ENCODE data around the gene TMEM202.
"Not testable (repeated sequence)": the region's sequence is repeated elsewhere in the genome, so short reads cannot be mapped to it uniquely, and the experiment has no call there.

Gene TMEM202

DNA sequence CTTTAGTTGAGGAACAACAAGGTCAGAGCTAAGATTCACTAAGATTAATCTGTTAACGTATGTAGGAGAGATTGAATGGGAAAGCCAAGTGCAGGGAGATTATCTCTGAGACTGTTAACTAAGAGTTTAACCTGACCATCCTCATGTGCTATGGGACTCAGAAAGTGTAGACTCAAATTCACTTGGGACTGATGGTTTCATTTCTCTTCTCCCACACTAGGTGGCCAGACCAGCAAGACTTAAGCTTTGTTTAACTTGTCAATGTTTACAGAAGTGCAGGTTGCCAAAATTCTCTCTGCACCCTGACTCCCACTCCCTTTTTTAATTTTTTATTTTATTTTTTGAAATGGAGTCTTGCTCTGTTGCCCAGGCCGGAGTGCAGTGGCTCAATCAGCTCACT is 16.0 kb upstream of the TMEM202 start:
- TF ChIP-seq POLR2AphosphoS5 (IDR thresholded peaks at IDR 0.05; ENCODE audit: borderline replicate concordance, low read depth, low read length) (no peak), EZH2 (IDR thresholded peaks at IDR 0.05) (no peak), FOXP2 (optimal IDR thresholded peaks at IDR 0.05; ENCODE audit: control extremely low read depth, extremely low read length, insufficient read depth) (no peak)
- DNase-seq (ENCODE audit: low read depth, low spot score): no peak

DNA sequence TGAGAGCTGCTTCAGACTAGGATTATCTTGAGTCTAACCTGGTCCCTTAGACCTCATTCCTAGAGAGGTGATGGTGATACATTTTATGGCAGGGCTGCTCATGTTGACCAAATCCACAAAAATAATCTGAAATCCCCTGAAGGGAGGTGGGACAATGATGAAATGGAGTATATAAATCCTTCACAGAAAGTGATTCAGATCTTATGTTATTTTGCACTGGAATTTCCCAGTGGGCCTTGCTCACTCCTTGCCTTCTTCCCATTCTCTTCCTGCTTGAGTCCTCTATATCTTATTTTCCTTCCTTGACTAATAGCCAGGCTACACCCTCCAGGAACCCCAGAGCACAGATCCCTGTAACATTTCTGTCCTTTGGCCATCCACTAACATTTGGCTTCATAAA is 10.4 kb upstream of the TMEM202 start:
- H3K9ac ChIP-seq (ENCODE audit: insufficient read length): no peak overlapping the region
- H3K4me3 ChIP-seq: no peak overlapping the region
- TF ChIP-seq EZH2 (IDR thresholded peaks at IDR 0.05): no peak
- no peak for TF ChIP-seq POLR2AphosphoS5 (IDR thresholded peaks at IDR 0.05; ENCODE audit: borderline replicate concordance, low read depth, low read length)
- no peak for TF ChIP-seq FOXP2 (optimal IDR thresholded peaks at IDR 0.05; ENCODE audit: control extremely low read depth, extremely low read length, insufficient read depth)
- no peak overlapping the region for H3K27ac ChIP-seq
- no peaks in the 10 kb centered on the region for H3K36me3 ChIP-seq (ENCODE audit: insufficient read depth, low read length)
- no peaks in the 10 kb centered on the region for H3K9me3 ChIP-seq (ENCODE audit: low read depth, low read length)
- DNase-seq (ENCODE audit: low read depth, low spot score): no peak

More for the DNA sequence above, 16.0 kb upstream of the TMEM202 start:
- Histone ChIP-seq H3K9me3 (ENCODE audit: low read depth, low read length) (no peaks in the 10 kb centered on the region), H3K4me3 (no peak overlapping the region), H3K9ac (ENCODE audit: insufficient read length) (no peak overlapping the region), H3K36me3 (ENCODE audit: insufficient read depth, low read length) (no peaks in the 10 kb centered on the region), H3K27ac (no peak overlapping the region)

GRCh38 chr15:72389231-72389630 is 8.9 kb upstream of the TMEM202 start:
- Histone ChIP-seq H3K36me3 (ENCODE audit: insufficient read depth, low read length) (no peaks in the 10 kb centered on the region), H3K27ac (no peak overlapping the region), H3K9ac (ENCODE audit: insufficient read length) (no peak overlapping the region), H3K9me3 (ENCODE audit: low read depth, low read length) (no peaks in the 10 kb centered on the region), H3K4me3 (no peak overlapping the region)
- no peak for DNase-seq (ENCODE audit: low read depth, low spot score)
- no peak for TF ChIP-seq EZH2 (IDR thresholded peaks at IDR 0.05)
- TF ChIP-seq POLR2AphosphoS5 (IDR thresholded peaks at IDR 0.05; ENCODE audit: borderline replicate concordance, low read depth, low read length): no peak
- no peak for TF ChIP-seq FOXP2 (optimal IDR thresholded peaks at IDR 0.05; ENCODE audit: control extremely low read depth, extremely low read length, insufficient read depth)

GRCh38 chr15:72396331-72396730 is 1.8 kb upstream of the TMEM202 start:
- not testable (repeated sequence) for H3K4me3 ChIP-seq; H3K9ac ChIP-seq (ENCODE audit: insufficient read length); H3K36me3 ChIP-seq (ENCODE audit: insufficient read depth, low read length); H3K27ac ChIP-seq; H3K9me3 ChIP-seq (ENCODE audit: low read depth, low read length); DNase-seq (ENCODE audit: low read depth, low spot score)

GRCh38 chr15:72398648-72399047 is 543 bp downstream of the TMEM202 start:
- H3K27ac ChIP-seq: no peak overlapping the region
- H3K4me3 ChIP-seq: no peak overlapping the region
- H3K9ac ChIP-seq (ENCODE audit: insufficient read length): no peak overlapping the region
- no peak for TF ChIP-seq EZH2 (IDR thresholded peaks at IDR 0.05)
- TF ChIP-seq POLR2AphosphoS5 (IDR thresholded peaks at IDR 0.05; ENCODE audit: borderline replicate concordance, low read depth, low read length): no peak
- no peak for TF ChIP-seq FOXP2 (optimal IDR thresholded peaks at IDR 0.05; ENCODE audit: control extremely low read depth, extremely low read length, insufficient read depth)
- no peaks in the 10 kb centered on the region for H3K36me3 ChIP-seq (ENCODE audit: insufficient read depth, low read length)
- H3K9me3 ChIP-seq (ENCODE audit: low read depth, low read length): no peaks in the 10 kb centered on the region
- DNase-seq (ENCODE audit: low read depth, low spot score): no peak

GRCh38 chr15:72402726-72403125 is 4.6 kb downstream of the TMEM202 start:
- no peak overlapping the region for H3K27ac ChIP-seq

GRCh38 chr15:72404356-72404755 is 6.3 kb downstream of the TMEM202 start:
- Histone ChIP-seq H3K36me3 (ENCODE audit: insufficient read depth, low read length) (no peaks in the 10 kb centered on the region), H3K9me3 (ENCODE audit: low read depth, low read length) (no peaks in the 10 kb centered on the region), H3K9ac (ENCODE audit: insufficient read length) (no peak overlapping the region), H3K4me3 (no peak overlapping the region), H3K27ac (no peak overlapping the region)
- no peak for DNase-seq (ENCODE audit: low read depth, low spot score)
- TF ChIP-seq EZH2 (IDR thresholded peaks at IDR 0.05) (no peak), POLR2AphosphoS5 (IDR thresholded peaks at IDR 0.05; ENCODE audit: borderline replicate concordance, low read depth, low read length) (no peak), FOXP2 (optimal IDR thresholded peaks at IDR 0.05; ENCODE audit: control extremely low read depth, extremely low read length, insufficient read depth) (no peak)

More at GRCh38 chr15:72402726-72403125, 4.6 kb downstream of the TMEM202 start:
- no peak overlapping the region for H3K4me3 ChIP-seq
- DNase-seq (ENCODE audit: low read depth, low spot score): no peak
- no peak overlapping the region for H3K9ac ChIP-seq (ENCODE audit: insufficient read length)
- TF ChIP-seq FOXP2 (optimal IDR thresholded peaks at IDR 0.05; ENCODE audit: control extremely low read depth, extremely low read length, insufficient read depth) (no peak), POLR2AphosphoS5 (IDR thresholded peaks at IDR 0.05; ENCODE audit: borderline replicate concordance, low read depth, low read length) (no peak), EZH2 (IDR thresholded peaks at IDR 0.05) (no peak)
- H3K9me3 ChIP-seq (ENCODE audit: low read depth, low read length): no peaks in the 10 kb centered on the region
- H3K36me3 ChIP-seq (ENCODE audit: insufficient read depth, low read length): no peaks in the 10 kb centered on the region

- no peak for DNase-seq (ENCODE audit: low read depth, low spot score)
- H3K27ac ChIP-seq: no peak overlapping the region
- H3K36me3 ChIP-seq (ENCODE audit: insufficient read depth, low read length): no peaks in the 10 kb centered on the region
- no peak overlapping the region for H3K4me3 ChIP-seq
- no peak overlapping the region for H3K9ac ChIP-seq (ENCODE audit: insufficient read length)
- no peaks in the 10 kb centered on the region for H3K9me3 ChIP-seq (ENCODE audit: low read depth, low read length)
- TF ChIP-seq POLR2AphosphoS5 (IDR thresholded peaks at IDR 0.05; ENCODE audit: borderline replicate concordance, low read depth, low read length): no peak
- TF ChIP-seq EZH2 (IDR thresholded peaks at IDR 0.05): no peak
- no peak for TF ChIP-seq FOXP2 (optimal IDR thresholded peaks at IDR 0.05; ENCODE audit: control extremely low read depth, extremely low read length, insufficient read depth)
Measured at GRCh38 chr15:72404841-72405240, 6.7 kb downstream of the TMEM202 start.

DNA sequence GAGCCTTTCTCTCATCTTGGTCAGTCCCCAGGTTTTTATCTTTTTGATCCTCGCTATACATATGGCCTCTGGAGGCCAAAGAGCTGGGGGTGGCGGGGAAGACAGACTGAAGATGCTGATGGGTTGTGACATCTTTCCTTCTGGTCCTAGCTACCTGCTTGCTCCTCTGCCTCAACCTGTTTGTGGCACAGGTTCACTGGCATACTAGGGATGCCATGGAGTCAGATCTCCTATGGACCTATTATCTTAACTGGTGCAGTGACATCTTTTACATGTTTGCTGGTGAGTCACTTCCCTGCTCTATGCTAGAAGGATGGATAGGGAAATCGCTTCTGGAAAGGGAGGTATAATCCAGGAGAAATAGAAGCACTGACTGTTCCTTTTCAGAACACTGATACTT is 8.8 kb downstream of the TMEM202 start:
- Histone ChIP-seq H3K9ac (ENCODE audit: insufficient read length) (no peak overlapping the region), H3K27ac (no peak overlapping the region), H3K4me3 (no peak overlapping the region), H3K9me3 (ENCODE audit: low read depth, low read length) (no peaks in the 10 kb centered on the region), H3K36me3 (ENCODE audit: insufficient read depth, low read length) (no peaks in the 10 kb centered on the region)
- no peak for DNase-seq (ENCODE audit: low read depth, low spot score)
- TF ChIP-seq FOXP2 (optimal IDR thresholded peaks at IDR 0.05; ENCODE audit: control extremely low read depth, extremely low read length, insufficient read depth): no peak
- no peak for TF ChIP-seq EZH2 (IDR thresholded peaks at IDR 0.05)
- no peak for TF ChIP-seq POLR2AphosphoS5 (IDR thresholded peaks at IDR 0.05; ENCODE audit: borderline replicate concordance, low read depth, low read length)
